C4-2B (cell line): Measurements from ENCODE around the gene MAN2B1.
"Not testable (repeated sequence)": the region's sequence is repeated elsewhere in the genome, so short reads cannot be mapped to it uniquely, and the experiment has no call there.

ENCODE experiments used
- ZFX ChIP-seq: fragments of 450-650 bp; IDR thresholded peaks from 2 replicates; pipeline ENCODE4 v1.6.1; 2017
- TF ChIP-seq, protein P1 (sequence below): fragments of 450-650 bp; conservative IDR thresholded peaks from 2 replicates; pipeline ENCODE4 v1.5.1; 2017; ENCODE audit warnings: mild to moderate bottlenecking

DNA sequence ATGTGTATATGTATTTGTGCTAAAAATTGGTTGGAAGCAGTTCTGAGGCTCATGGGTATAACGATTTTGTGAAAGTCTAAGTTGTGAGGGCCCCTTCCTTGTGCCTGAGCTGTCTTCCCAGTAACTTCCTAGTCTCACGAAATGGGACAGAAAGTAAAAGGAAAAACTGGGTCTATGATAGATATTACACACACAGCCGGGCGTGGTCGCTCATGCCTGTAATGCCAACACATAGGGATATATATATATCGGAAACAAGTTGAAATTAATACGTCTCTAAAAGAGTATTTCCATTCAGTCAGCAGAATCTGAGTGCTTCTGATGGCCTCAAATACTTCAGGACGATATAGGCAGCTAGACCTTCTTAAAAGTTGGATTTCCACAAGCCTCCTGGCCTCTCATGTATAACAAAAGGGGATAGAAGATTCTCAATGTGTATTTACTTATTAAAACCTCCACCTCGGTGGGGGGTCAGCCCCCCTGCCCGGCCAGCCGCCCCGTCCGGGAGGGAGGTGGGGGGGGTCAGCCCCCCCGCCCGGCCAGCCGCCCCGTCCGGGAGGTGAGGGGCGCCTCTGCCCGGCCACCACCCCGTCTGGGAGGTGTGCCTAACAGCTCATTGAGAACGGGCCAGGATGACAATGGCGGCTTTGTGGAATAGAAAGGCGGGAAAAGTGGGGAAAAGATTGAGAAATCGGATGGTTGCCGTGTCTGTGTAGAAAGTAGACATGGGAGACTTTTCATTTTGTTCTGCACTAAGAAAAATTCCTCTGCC is 45.1 kb downstream of the MAN2B1 start:
- TF ChIP-seq, protein P1, sequence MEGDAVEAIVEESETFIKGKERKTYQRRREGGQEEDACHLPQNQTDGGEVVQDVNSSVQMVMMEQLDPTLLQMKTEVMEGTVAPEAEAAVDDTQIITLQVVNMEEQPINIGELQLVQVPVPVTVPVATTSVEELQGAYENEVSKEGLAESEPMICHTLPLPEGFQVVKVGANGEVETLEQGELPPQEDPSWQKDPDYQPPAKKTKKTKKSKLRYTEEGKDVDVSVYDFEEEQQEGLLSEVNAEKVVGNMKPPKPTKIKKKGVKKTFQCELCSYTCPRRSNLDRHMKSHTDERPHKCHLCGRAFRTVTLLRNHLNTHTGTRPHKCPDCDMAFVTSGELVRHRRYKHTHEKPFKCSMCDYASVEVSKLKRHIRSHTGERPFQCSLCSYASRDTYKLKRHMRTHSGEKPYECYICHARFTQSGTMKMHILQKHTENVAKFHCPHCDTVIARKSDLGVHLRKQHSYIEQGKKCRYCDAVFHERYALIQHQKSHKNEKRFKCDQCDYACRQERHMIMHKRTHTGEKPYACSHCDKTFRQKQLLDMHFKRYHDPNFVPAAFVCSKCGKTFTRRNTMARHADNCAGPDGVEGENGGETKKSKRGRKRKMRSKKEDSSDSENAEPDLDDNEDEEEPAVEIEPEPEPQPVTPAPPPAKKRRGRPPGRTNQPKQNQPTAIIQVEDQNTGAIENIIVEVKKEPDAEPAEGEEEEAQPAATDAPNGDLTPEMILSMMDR, result not testable (repeated sequence)
- not testable (repeated sequence) for TF ChIP-seq ZFX
